GM12878 (cell line): ENCODE results near the gene GJC1. TPM values are rescaled to one million over a fixed set of nuclear protein-coding genes. Genes with fewer than 3 reads are reported as not detected.

Source experiments
- ATAC-seq: fragments of 200-7000 bp; cut with Tn5 transposase; 3 replicates; pipeline ENCODE4 v1.9.1; 2020; ENCODE audit warnings: mild to moderate bottlenecking, moderate library complexity
- BruUV-seq: library from RNA; stranded (reverse); fragments of 400-500 nt; replicated peaks from 2 replicates; lab custom pipeline; 2021; lab: Mats Ljungman, UMichigan
- CTCF ChIA-PET: fragments of 300-600 bp; sonication (Branson Sonifier 250); formaldehyde crosslinking; extraction: SDS; loops from one replicate; lab custom pipeline; 2021; ENCODE audit warnings: inconsistent platforms; lab: Yijun Ruan, JAX
- POLR2A ChIA-PET: fragments of 350-600 bp; formaldehyde crosslinking; extraction: SDS; loops from one replicate; lab custom pipeline; 2021; ENCODE audit warnings: inconsistent platforms; lab: Charles Lee
- RAD21 ChIA-PET: fragments of 300-600 bp; sonication (Branson Sonifier 250); formaldehyde crosslinking; loops from one replicate; lab custom pipeline; 2023; ENCODE audit warnings: antibody characterized with exemption; ENCODE audit not compliant: unreplicated experiment; lab: Charles Lee
- SMC1A ChIA-PET: fragments of 300-600 bp; sonication (Branson Sonifier 250); formaldehyde crosslinking; loops from one replicate; lab custom pipeline; 2023; ENCODE audit not compliant: unreplicated experiment, uncharacterized antibody; lab: Charles Lee
- DNase-seq: peaks from one replicate; pipeline ENCODE4 v3.0.0-alpha.2; 2011; ENCODE audit warnings: low read depth, low spot score
- FAIRE-seq: peaks from 3 replicates; lab custom pipeline; 2011; peaks lifted over from hg19 to GRCh38; lab: Jason Lieb, UNC
- H2AFZ ChIP-seq: 2 replicates; pipeline ENCODE4 v1.6.0; 2011; ENCODE audit warnings: low read depth, low read length, control low read depth; ENCODE audit not compliant: control insufficient read depth
- H3K27ac ChIP-seq: 2 replicates; pipeline ENCODE4 v1.5.1; 2011; ENCODE audit warnings: control low read depth; ENCODE audit not compliant: control insufficient read depth, insufficient read depth
- H3K27me3 ChIP-seq, 2 experiments: replicated peaks in 1 of 2; 2 replicates each; pipeline versions ENCODE4 v1.6.0 to v1.6.1; 2011; ENCODE audit warnings: low read length in 1 of 2; ENCODE audit not compliant: control insufficient read depth in 2 of 2, insufficient read depth in 2 of 2
- H3K36me3 ChIP-seq, 2 experiments: 2 replicates each; pipeline ENCODE4 v1.5.1; 2011; ENCODE audit warnings: low read length in 1 of 2; ENCODE audit not compliant: control insufficient read depth in 2 of 2, insufficient read depth in 2 of 2
- H3K4me1 ChIP-seq: 2 replicates; pipeline ENCODE4 v1.6.1; 2011; ENCODE audit warnings: mild to moderate bottlenecking, low read length, moderate library complexity, mixed read lengths; ENCODE audit not compliant: control insufficient read depth, insufficient read depth
- H3K4me2 ChIP-seq: 2 replicates; pipeline ENCODE4 v1.6.0; 2011; ENCODE audit warnings: control low read depth; ENCODE audit not compliant: control insufficient read depth, insufficient read depth
- H3K4me3 ChIP-seq: fragments of 200-600 bp; sonication (generic); 2 replicates; pipeline ENCODE4 v1.5.1; 2016
- H3K79me2 ChIP-seq: 2 replicates; pipeline ENCODE4 v1.6.0; 2011; ENCODE audit warnings: low read length; ENCODE audit not compliant: control insufficient read depth, insufficient read depth
- H3K9ac ChIP-seq: 2 replicates; pipeline ENCODE4 v1.8.0; 2011; ENCODE audit warnings: low read length, control low read depth, mixed read lengths; ENCODE audit not compliant: control insufficient read depth, insufficient read depth
- H3K9me3 ChIP-seq: replicated peaks from 3 replicates; pipeline ENCODE4 v1.5.1; 2011; ENCODE audit warnings: mild to moderate bottlenecking, low read length; ENCODE audit not compliant: control insufficient read depth, insufficient read depth
- H4K20me1 ChIP-seq: 2 replicates; pipeline ENCODE4 v1.6.0; 2011; ENCODE audit not compliant: control insufficient read depth, insufficient read depth
- HCFC1 ChIP-seq: fragments of 150-350 bp; IDR thresholded peaks from 2 replicates; pipeline ENCODE4 v1.6.1; 2014; ENCODE audit warnings: low read length
- HDGF ChIP-seq: fragments of 450-650 bp; IDR thresholded peaks from 2 replicates; pipeline ENCODE4 v1.6.1; 2016; ENCODE audit warnings: antibody characterized with exemption
- IKZF2 ChIP-seq, 2 experiments: fragments of 450-650 bp; IDR thresholded peaks; 2 replicates each; pipeline ENCODE4 v1.6.1; 2017; ENCODE audit warnings: mild to moderate bottlenecking in 2 of 2, moderate library complexity in 2 of 2
- NR2F1 ChIP-seq: fragments of 450-650 bp; conservative IDR thresholded peaks from 2 replicates; pipeline ENCODE4 v1.6.1; 2017; ENCODE audit warnings: mild to moderate bottlenecking
- RB1 ChIP-seq: fragments of 450-650 bp; formaldehyde crosslinking; IDR thresholded peaks from 2 replicates; pipeline ENCODE4 v1.6.1; 2017; ENCODE audit warnings: mild to moderate bottlenecking, borderline replicate concordance
- RBBP5 ChIP-seq: fragments of 200-600 bp; sonication (generic); conservative IDR thresholded peaks from 2 replicates; pipeline ENCODE4 v1.6.1; 2016
- SIX5 ChIP-seq: IDR thresholded peaks from 2 replicates; pipeline ENCODE4 v1.6.1; 2011; ENCODE audit warnings: mild to moderate bottlenecking, low read depth, low read length, moderate library complexity; ENCODE audit not compliant: severe bottlenecking
- WGBS: methylation state at CpG from one replicate; pipeline ENCODE4 v1.1.6; 2016; ENCODE audit warnings: low lambda C conversion rate; ENCODE audit not compliant: insufficient replicate concordance, insufficient coverage; ENCODE audit errors: missing lambda C conversion rate; 5-methylcytosine and 5-hydroxymethylcytosine counted together
- in situ Hi-C: fragments of 300-500 bp; cut with MboI; formaldehyde crosslinking; loops from 9 replicates; pipeline ENCODE4 v1.14.3; 2018; ENCODE audit warnings: mixed read lengths
- intact Hi-C: fragments of 100-400 bp; cut with micrococcal nuclease; formaldehyde crosslinking; loops from one replicate; pipeline ENCODE4 v1.14.2; 2022; ENCODE audit not compliant: unreplicated experiment
- polyA plus RNA-seq, 11 experiments: library from polyadenylated mRNA; depleted of rRNA in 4 of 11; unstranded in 6 of 11; stranded (reverse) in 5 of 11; fragments of >200 nt; fragmentation: Nextera tagmentation in 4 of 11; fragmentation: Illumina TruSeq in 1 of 11; extraction: Ambion mirVana in 4 of 11; extraction: Trizol in 1 of 11; gene quantifications; 1 replicate in 1 of 11; 2 replicates in 10 of 11; pipeline versions ENCODE4 v1.2.1 to v1.2.3, GENCODE V29; 2011 to 2016; ENCODE audit warnings: inconsistent platforms in 2 of 11, missing spikeins in 2 of 11, low read depth in 1 of 11
- total RNA-seq, 4 experiments: library from RNA; depleted of rRNA in 3 of 4; stranded (reverse); fragments of >200 nt in 3 of 4; fragmentation: Illumina TruSeq in 1 of 4; extraction: Trizol in 1 of 4; gene quantifications; 2 replicates each; pipeline versions ENCODE4 v1.2.1 to v1.2.3, GENCODE V29; 2013 to 2021
- TF ChIP-seq, protein P1 (sequence below): fragments of 450-650 bp; IDR thresholded peaks from 2 replicates; pipeline ENCODE4 v1.6.1; 2017; ENCODE audit warnings: antibody characterized with exemption, mild to moderate bottlenecking, moderate library complexity

GJC1 gene
- total and polyA plus RNA-seq, 10 of the 15 experiments (the other 5 are each of a cell fraction or from before 2014, with no cell fraction given) = 0.37 to 3.4 (median 0.90) TPM

DNA sequence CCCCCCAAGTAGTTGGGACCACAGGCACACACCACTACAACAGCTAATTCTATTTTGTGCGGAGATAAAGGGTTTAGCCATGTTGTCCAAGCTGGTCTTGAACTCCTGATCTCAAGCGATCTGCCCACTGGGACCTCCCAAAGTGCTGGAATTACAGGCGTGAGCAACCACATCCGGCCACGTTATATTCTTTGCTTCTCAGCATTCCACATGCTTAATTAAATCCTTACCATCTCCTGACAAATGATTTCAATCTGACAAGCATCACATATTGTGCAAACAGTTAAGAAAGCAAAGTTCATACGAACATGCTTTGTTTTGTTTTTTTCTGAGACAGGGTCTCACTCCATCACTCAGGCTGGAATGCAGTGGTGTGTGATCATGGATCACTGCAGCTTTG lies 35.8 kb upstream of the GJC1 start:
- H2AFZ ChIP-seq = no peak overlapping the region
- TF ChIP-seq HCFC1 = no peak
- TF ChIP-seq IKZF2 (IDR thresholded peaks at IDR 0.05) = no peak
- TF ChIP-seq NR2F1 = no peak
- TF ChIP-seq RB1 = no peak
- no peak for TF ChIP-seq SIX5
- TF ChIP-seq, protein P1, sequence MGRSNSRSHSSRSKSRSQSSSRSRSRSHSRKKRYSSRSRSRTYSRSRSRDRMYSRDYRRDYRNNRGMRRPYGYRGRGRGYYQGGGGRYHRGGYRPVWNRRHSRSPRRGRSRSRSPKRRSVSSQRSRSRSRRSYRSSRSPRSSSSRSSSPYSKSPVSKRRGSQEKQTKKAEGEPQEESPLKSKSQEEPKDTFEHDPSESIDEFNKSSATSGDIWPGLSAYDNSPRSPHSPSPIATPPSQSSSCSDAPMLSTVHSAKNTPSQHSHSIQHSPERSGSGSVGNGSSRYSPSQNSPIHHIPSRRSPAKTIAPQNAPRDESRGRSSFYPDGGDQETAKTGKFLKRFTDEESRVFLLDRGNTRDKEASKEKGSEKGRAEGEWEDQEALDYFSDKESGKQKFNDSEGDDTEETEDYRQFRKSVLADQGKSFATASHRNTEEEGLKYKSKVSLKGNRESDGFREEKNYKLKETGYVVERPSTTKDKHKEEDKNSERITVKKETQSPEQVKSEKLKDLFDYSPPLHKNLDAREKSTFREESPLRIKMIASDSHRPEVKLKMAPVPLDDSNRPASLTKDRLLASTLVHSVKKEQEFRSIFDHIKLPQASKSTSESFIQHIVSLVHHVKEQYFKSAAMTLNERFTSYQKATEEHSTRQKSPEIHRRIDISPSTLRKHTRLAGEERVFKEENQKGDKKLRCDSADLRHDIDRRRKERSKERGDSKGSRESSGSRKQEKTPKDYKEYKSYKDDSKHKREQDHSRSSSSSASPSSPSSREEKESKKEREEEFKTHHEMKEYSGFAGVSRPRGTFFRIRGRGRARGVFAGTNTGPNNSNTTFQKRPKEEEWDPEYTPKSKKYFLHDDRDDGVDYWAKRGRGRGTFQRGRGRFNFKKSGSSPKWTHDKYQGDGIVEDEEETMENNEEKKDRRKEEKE = no peak
- no peak for TF ChIP-seq HDGF
- TF ChIP-seq RBBP5 = no peak
- no peak overlapping the region for H3K4me2 ChIP-seq
- ChIA-PET RAD21 (interaction anchor here (1.0 to 2.7 kb wide), 2 partner anchors 87 to 90 kb away, joined by 3 to 13 read pairs; no protein-coding TSS in a partner anchor), POLR2A (no interaction called here), SMC1A (interaction anchor here (0.6 to 4.4 kb wide), 3 partner anchors 66 to 825 kb away, joined by 3 to 19 read pairs (median 3); no protein-coding TSS in a partner anchor), CTCF (interaction anchor here (1.4 to 12.3 kb wide), 6 partner anchors 8 to 333 kb away, joined by 4 to 175 read pairs (median 8); no protein-coding TSS in a partner anchor)
- 86% methylated on average over 6 of the region's 6 CpGs for WGBS
- BruUV-seq = no TSS peak
- no peak overlapping the region for H3K27ac ChIP-seq
- no peak for FAIRE-seq
- H3K9me3 ChIP-seq = no peaks in the 10 kb centered on the region
- H3K4me3 ChIP-seq = no peak overlapping the region
- intact Hi-C loops (loop anchor here (1.0 kb wide), 2 partner anchors 91 to 333 kb away; no protein-coding TSS in a partner anchor), in situ Hi-C loops (loop anchor here (5.0 to 25.0 kb wide), 2 partner anchors 84 to 1654 kb away; partner anchors contain the start of gene TMEM106A)
- no peak overlapping the region for H3K9ac ChIP-seq
- no peaks in the 10 kb centered on the region for H3K27me3 ChIP-seq
- DNase-seq = no peak
- no peaks in the 10 kb centered on the region for H3K4me1 ChIP-seq
- no peaks in the 10 kb centered on the region for H3K79me2 ChIP-seq
- no peak for ATAC-seq
- no peaks in the 10 kb centered on the region; the same call in 1 of the 2 replicates for H4K20me1 ChIP-seq
- H3K36me3 ChIP-seq = peaks cover 24 to 38% of the 10 kb centered on the region in 2 experiments
